ENCODE data around the gene GPRC5C.

The GPRC5C gene

GRCh38 chr17:74474043-74474792 is 42.3 kb downstream of the GPRC5C start:
- no peaks in the 10 kb centered on the region for H3K79me1 ChIP-seq (ENCODE audit: low read length)
- DNase-seq, result no peak
- H2BK15ac ChIP-seq (replicated peaks; ENCODE audit: low read depth), result no peak overlapping the region
- H3K79me2 ChIP-seq (ENCODE audit: control insufficient read depth, insufficient read depth, low read length), result no peaks in the 10 kb centered on the region
- no peak overlapping the region for H3K56ac ChIP-seq (ENCODE audit: low read length)
- no peak overlapping the region for H3K4me3 ChIP-seq (ENCODE audit: low read length)
- no peak overlapping the region for H2BK5ac ChIP-seq (ENCODE audit: low read length)
- no peak overlapping the region for H3K4me2 ChIP-seq (ENCODE audit: low read length)
- H4K8ac ChIP-seq (ENCODE audit: low read depth, low read length), result no peak overlapping the region
- no peak overlapping the region for H4K5ac ChIP-seq (ENCODE audit: low read length)
- no peak overlapping the region for H3K9ac ChIP-seq (ENCODE audit: low read length)
- no CpG with 5 or more reads among the region's 9 CpGs for WGBS (ENCODE audit: extremely low coverage, insufficient coverage, low lambda C conversion rate)
- H3K27me3 ChIP-seq (ENCODE audit: insufficient read depth, low read length, poor library complexity), result no peaks in the 10 kb centered on the region
- H2AK5ac ChIP-seq (ENCODE audit: low read length), result no peak overlapping the region
- no peak overlapping the region for H3K18ac ChIP-seq (ENCODE audit: low read length)
- no peak overlapping the region for H3K23ac ChIP-seq (ENCODE audit: low read length)
- no peaks in the 10 kb centered on the region for H3K4me1 ChIP-seq (ENCODE audit: control insufficient read depth, low read depth, low read length)
- H3K27ac ChIP-seq (ENCODE audit: low read depth, low read length), result no peak overlapping the region
- H2BK120ac ChIP-seq (ENCODE audit: low read depth, low read length), result no peak overlapping the region
- no peaks in the 10 kb centered on the region for H3K36me3 ChIP-seq (ENCODE audit: control insufficient read depth, insufficient read depth, low read length)
- no peak overlapping the region for H3K4ac ChIP-seq (ENCODE audit: low read depth, low read length)

- H3K79me1 ChIP-seq (ENCODE audit: low read length), result no peaks in the 10 kb centered on the region
- H4K8ac ChIP-seq (ENCODE audit: low read depth, low read length), result no peak overlapping the region
- no peak overlapping the region for H3K23ac ChIP-seq (ENCODE audit: low read length)
- no peak for DNase-seq
- no peaks in the 10 kb centered on the region for H3K36me3 ChIP-seq (ENCODE audit: control insufficient read depth, insufficient read depth, low read length)
- no peak overlapping the region for H2BK15ac ChIP-seq (replicated peaks; ENCODE audit: low read depth)
- H3K4me3 ChIP-seq (ENCODE audit: low read length), result no peak overlapping the region
- no peak overlapping the region for H3K4me2 ChIP-seq (ENCODE audit: low read length)
- H3K79me2 ChIP-seq (ENCODE audit: control insufficient read depth, insufficient read depth, low read length), result no peaks in the 10 kb centered on the region
- H3K18ac ChIP-seq (ENCODE audit: low read length), result no peak overlapping the region
- H4K5ac ChIP-seq (ENCODE audit: low read length), result no peak overlapping the region
- H2AK5ac ChIP-seq (ENCODE audit: low read length), result no peak overlapping the region
- no peak overlapping the region for H3K4ac ChIP-seq (ENCODE audit: low read depth, low read length)
- no peak overlapping the region for H2BK120ac ChIP-seq (ENCODE audit: low read depth, low read length)
- H3K4me1 ChIP-seq (ENCODE audit: control insufficient read depth, low read depth, low read length), result no peaks in the 10 kb centered on the region
- H3K9ac ChIP-seq (ENCODE audit: low read length), result no peak overlapping the region
- H3K27me3 ChIP-seq (ENCODE audit: insufficient read depth, low read length, poor library complexity), result no peaks in the 10 kb centered on the region
- no peak overlapping the region for H3K27ac ChIP-seq (ENCODE audit: low read depth, low read length)
- H2BK5ac ChIP-seq (ENCODE audit: low read length), result no peak overlapping the region
- WGBS (ENCODE audit: extremely low coverage, insufficient coverage, low lambda C conversion rate), result no CpG with 5 or more reads among the region's 4 CpGs
- H3K56ac ChIP-seq (ENCODE audit: low read length), result no peak overlapping the region
Measured at GRCh38 chr17:74475189-74475588, 43.3 kb downstream of the GPRC5C start.

DNA sequence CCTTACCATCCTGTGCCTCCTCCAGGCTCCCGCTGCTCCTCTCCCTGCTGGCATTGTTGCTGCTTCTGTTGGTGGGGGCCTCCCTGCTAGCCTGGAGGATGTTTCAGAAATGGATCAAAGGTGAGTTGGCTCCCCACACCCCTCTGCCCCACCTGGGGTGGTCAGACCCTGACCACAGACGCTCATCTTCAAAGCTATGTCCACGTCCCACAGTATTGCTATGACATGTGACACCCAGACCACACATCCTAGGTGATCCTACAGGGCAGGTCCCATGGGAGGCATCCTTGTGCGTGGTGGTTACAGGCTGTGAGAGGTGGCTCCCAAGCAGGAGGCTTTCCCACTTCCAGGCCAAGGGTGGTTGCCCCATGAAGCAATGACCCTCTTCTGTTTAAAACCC is 45.5 kb downstream of the GPRC5C start:
- H3K79me2 ChIP-seq (ENCODE audit: control insufficient read depth, insufficient read depth, low read length), result no peaks in the 10 kb centered on the region
- no peak overlapping the region for H3K56ac ChIP-seq (ENCODE audit: low read length)
- no peak overlapping the region for H3K27ac ChIP-seq (ENCODE audit: low read depth, low read length)
- no peak overlapping the region for H2BK5ac ChIP-seq (ENCODE audit: low read length)
- DNase-seq, result no peak
- WGBS (ENCODE audit: extremely low coverage, insufficient coverage, low lambda C conversion rate), result no CpG with 5 or more reads among the region's 4 CpGs
- no peak overlapping the region for H2AK5ac ChIP-seq (ENCODE audit: low read length)
- no peaks in the 10 kb centered on the region for H3K4me1 ChIP-seq (ENCODE audit: control insufficient read depth, low read depth, low read length)
- H3K27me3 ChIP-seq (ENCODE audit: insufficient read depth, low read length, poor library complexity), result no peaks in the 10 kb centered on the region
- H3K4me3 ChIP-seq (ENCODE audit: low read length), result no peak overlapping the region
- H3K23ac ChIP-seq (ENCODE audit: low read length), result no peak overlapping the region
- H3K9ac ChIP-seq (ENCODE audit: low read length), result no peak overlapping the region
- H4K8ac ChIP-seq (ENCODE audit: low read depth, low read length), result no peak overlapping the region
- no peak overlapping the region for H2BK120ac ChIP-seq (ENCODE audit: low read depth, low read length)
- no peak overlapping the region for H4K5ac ChIP-seq (ENCODE audit: low read length)
- no peak overlapping the region for H3K18ac ChIP-seq (ENCODE audit: low read length)
- H3K4ac ChIP-seq (ENCODE audit: low read depth, low read length), result no peak overlapping the region
- H3K4me2 ChIP-seq (ENCODE audit: low read length), result no peak overlapping the region
- H3K36me3 ChIP-seq (ENCODE audit: control insufficient read depth, insufficient read depth, low read length), result no peaks in the 10 kb centered on the region
- H2BK15ac ChIP-seq (replicated peaks; ENCODE audit: low read depth), result no peak overlapping the region
- H3K79me1 ChIP-seq (ENCODE audit: low read length), result no peaks in the 10 kb centered on the region

DNA sequence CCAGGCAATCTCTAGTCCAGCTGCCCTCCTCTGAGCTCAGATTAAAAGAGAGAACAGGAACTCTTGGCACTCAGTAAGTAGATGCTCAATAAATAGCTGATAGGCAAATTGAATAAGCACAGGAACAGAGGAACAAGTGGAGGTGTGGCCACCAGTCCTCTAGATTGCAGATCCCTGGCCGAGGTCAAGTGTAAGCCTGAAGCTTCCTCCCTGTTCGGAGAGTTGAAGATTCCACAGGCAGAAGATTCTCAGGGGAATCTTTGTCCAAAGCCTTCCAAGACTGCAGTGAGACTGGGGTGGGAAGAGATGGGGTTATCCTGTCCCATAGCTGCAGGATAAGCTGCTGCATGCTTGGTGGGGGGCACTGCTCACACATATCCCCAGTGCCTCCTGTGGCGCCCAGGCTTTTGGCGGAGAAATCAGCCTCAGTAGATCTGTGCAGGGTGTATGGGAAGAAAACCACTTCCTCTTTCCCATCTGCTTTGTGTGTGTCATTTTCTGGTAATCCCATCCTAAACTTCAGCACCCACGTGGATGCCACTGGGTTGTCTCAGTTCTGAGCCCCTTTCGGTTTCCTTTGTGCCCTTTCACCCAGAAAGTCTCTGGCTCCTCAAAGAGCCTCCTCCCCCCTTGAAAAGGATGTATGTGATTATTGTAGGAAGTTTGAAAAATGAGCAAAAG is 46.7 kb downstream of the GPRC5C start:
- H2BK120ac ChIP-seq (ENCODE audit: low read depth, low read length), result no peak overlapping the region
- H4K5ac ChIP-seq (ENCODE audit: low read length), result no peak overlapping the region
- H3K4ac ChIP-seq (ENCODE audit: low read depth, low read length), result no peak overlapping the region
- no peaks in the 10 kb centered on the region for H3K79me2 ChIP-seq (ENCODE audit: control insufficient read depth, insufficient read depth, low read length)
- no peaks in the 10 kb centered on the region for H3K79me1 ChIP-seq (ENCODE audit: low read length)
- no peak overlapping the region for H3K27ac ChIP-seq (ENCODE audit: low read depth, low read length)
- H3K4me3 ChIP-seq (ENCODE audit: low read length), result no peak overlapping the region
- H2AK5ac ChIP-seq (ENCODE audit: low read length), result no peak overlapping the region
- no CpG with 5 or more reads among the region's 6 CpGs for WGBS (ENCODE audit: extremely low coverage, insufficient coverage, low lambda C conversion rate)
- no peaks in the 10 kb centered on the region for H3K36me3 ChIP-seq (ENCODE audit: control insufficient read depth, insufficient read depth, low read length)
- no peak overlapping the region for H3K4me2 ChIP-seq (ENCODE audit: low read length)
- no peak overlapping the region for H3K9ac ChIP-seq (ENCODE audit: low read length)
- no peak overlapping the region for H3K23ac ChIP-seq (ENCODE audit: low read length)
- H2BK5ac ChIP-seq (ENCODE audit: low read length), result no peak overlapping the region
- H4K8ac ChIP-seq (ENCODE audit: low read depth, low read length), result no peak overlapping the region
- no peak overlapping the region for H3K18ac ChIP-seq (ENCODE audit: low read length)
- H2BK15ac ChIP-seq (replicated peaks; ENCODE audit: low read depth), result no peak overlapping the region
- H3K4me1 ChIP-seq (ENCODE audit: control insufficient read depth, low read depth, low read length), result no peaks in the 10 kb centered on the region
- no peak for DNase-seq
- H3K56ac ChIP-seq (ENCODE audit: low read length), result no peak overlapping the region
- no peaks in the 10 kb centered on the region for H3K27me3 ChIP-seq (ENCODE audit: insufficient read depth, low read length, poor library complexity)

- Histone ChIP-seq H2BK5ac (ENCODE audit: low read length) (no peak overlapping the region), H3K4ac (ENCODE audit: low read depth, low read length) (no peak overlapping the region), H3K56ac (ENCODE audit: low read length) (no peak overlapping the region), H2BK15ac (replicated peaks; ENCODE audit: low read depth) (no peak overlapping the region), H3K4me1 (ENCODE audit: control insufficient read depth, low read depth, low read length) (no peaks in the 10 kb centered on the region), H2BK120ac (ENCODE audit: low read depth, low read length) (no peak overlapping the region), H3K27me3 (ENCODE audit: insufficient read depth, low read length, poor library complexity) (no peaks in the 10 kb centered on the region), H3K9ac (ENCODE audit: low read length) (no peak overlapping the region), H4K5ac (ENCODE audit: low read length) (no peak overlapping the region), H3K79me1 (ENCODE audit: low read length) (no peaks in the 10 kb centered on the region), H4K8ac (ENCODE audit: low read depth, low read length) (no peak overlapping the region), H3K4me2 (ENCODE audit: low read length) (no peak overlapping the region), H3K79me2 (ENCODE audit: control insufficient read depth, insufficient read depth, low read length) (no peaks in the 10 kb centered on the region), H3K36me3 (ENCODE audit: control insufficient read depth, insufficient read depth, low read length) (no peaks in the 10 kb centered on the region), H3K4me3 (ENCODE audit: low read length) (no peak overlapping the region), H3K27ac (ENCODE audit: low read depth, low read length) (no peak overlapping the region), H3K23ac (ENCODE audit: low read length) (no peak overlapping the region), H2AK5ac (ENCODE audit: low read length) (no peak overlapping the region), H3K18ac (ENCODE audit: low read length) (no peak overlapping the region)
- no peak for DNase-seq
- no CpG with 5 or more reads among the region's 8 CpGs for WGBS (ENCODE audit: extremely low coverage, insufficient coverage, low lambda C conversion rate)
Measured at GRCh38 chr17:74480290-74480689, 48.4 kb downstream of the GPRC5C start.
